ENCODE results near the gene LRRC74B.
"Not testable (repeated sequence)": the region's sequence is repeated elsewhere in the genome, so short reads cannot be mapped to it uniquely, and the experiment has no call there.

The LRRC74B gene

GRCh38 chr22:21045585-21046294, at the start of gene LRRC74B:
Gene LRRC74B, plus strand, starts transcription at chr22:21045946. Its CDS starts 41 bp downstream, at chr22:21045987.
- peak; percentile 45 for DNase-seq (ENCODE audit: low read depth)

- no peak for DNase-seq (ENCODE audit: low read depth)
Observed at GRCh38 chr22:20996031-20996410, 49.7 kb upstream of the LRRC74B start.

- DNase-seq (ENCODE audit: low read depth) = no peak
Observed at GRCh38 chr22:20996598-20997535, 48.9 kb upstream of the LRRC74B start.

GRCh38 chr22:20997536-20998257, 48.0 kb upstream of the LRRC74B start:
- DNase-seq (ENCODE audit: low read depth) = no peak

GRCh38 chr22:20998411-20999336, 47.1 kb upstream of the LRRC74B start:
- DNase-seq (ENCODE audit: low read depth) = no peak

- DNase-seq (ENCODE audit: low read depth) = no peak
Observed at GRCh38 chr22:20999350-21000206, 46.2 kb upstream of the LRRC74B start.

- no peak for DNase-seq (ENCODE audit: low read depth)
Observed at GRCh38 chr22:21000207-21000986, 45.3 kb upstream of the LRRC74B start.

GRCh38 chr22:21000987-21001600, 44.7 kb upstream of the LRRC74B start:
- no peak for DNase-seq (ENCODE audit: low read depth)

GRCh38 chr22:21001601-21002325, 44.0 kb upstream of the LRRC74B start, which contains the start of gene THAP7:
Gene THAP7, minus strand, starts transcription at chr22:21002118. Its CDS starts 207 bp downstream, at chr22:21001911.
- peak; percentile 94 for DNase-seq (ENCODE audit: low read depth)

GRCh38 chr22:21003782-21004181, 42.0 kb upstream of the LRRC74B start:
- no peak for DNase-seq (ENCODE audit: low read depth)

GRCh38 chr22:21009208-21009607, 36.5 kb upstream of the LRRC74B start:
- not testable (repeated sequence) for DNase-seq (ENCODE audit: low read depth)

GRCh38 chr22:21009638-21010425, 35.9 kb upstream of the LRRC74B start:
- no peak for DNase-seq (ENCODE audit: low read depth)

GRCh38 chr22:21010426-21011113, 35.2 kb upstream of the LRRC74B start:
- no peak for DNase-seq (ENCODE audit: low read depth)

GRCh38 chr22:21012446-21013407, 33.0 kb upstream of the LRRC74B start:
- no peak for DNase-seq (ENCODE audit: low read depth)

GRCh38 chr22:21013657-21014201, 32.0 kb upstream of the LRRC74B start:
- DNase-seq (ENCODE audit: low read depth) = no peak

All from stimulated activated CD8-positive, alpha-beta memory T cell treated with anti-CD3 and anti-CD28 coated beads, Interleukin-12 subunit alpha, Interleukin-12 subunit beta, amount 100 ng/mL, for 1 hour (primary cell).